Adrenal gland (tissue), 5 donors: ENCODE data around the gene GAL.

Source experiments
- CTCF ChIP-seq, 6 experiments: fragments of 450-650 bp in 4 of 6; fragments of 200-600 bp in 2 of 6; sonication (generic) in 1 of 6; IDR thresholded peaks; 1 replicate in 5 of 6; 2 replicates in 1 of 6; pipeline versions ENCODE4 v1.5.1 to v1.8.0; 2016 to 2021; ENCODE audit warnings: antibody characterized with exemption in 6 of 6, mild to moderate bottlenecking in 2 of 6, moderate library complexity in 1 of 6
- POLR2A ChIP-seq, 2 donors: fragments of 450-650 bp; IDR thresholded peaks; one replicate each; pipeline ENCODE4 v1.6.1; 2017; ENCODE audit warnings: antibody characterized with exemption in 2 of 2, mild to moderate bottlenecking in 2 of 2, moderate library complexity in 1 of 2
- donor health status: DM: no; HTN: no; CAD: no.

DNA sequence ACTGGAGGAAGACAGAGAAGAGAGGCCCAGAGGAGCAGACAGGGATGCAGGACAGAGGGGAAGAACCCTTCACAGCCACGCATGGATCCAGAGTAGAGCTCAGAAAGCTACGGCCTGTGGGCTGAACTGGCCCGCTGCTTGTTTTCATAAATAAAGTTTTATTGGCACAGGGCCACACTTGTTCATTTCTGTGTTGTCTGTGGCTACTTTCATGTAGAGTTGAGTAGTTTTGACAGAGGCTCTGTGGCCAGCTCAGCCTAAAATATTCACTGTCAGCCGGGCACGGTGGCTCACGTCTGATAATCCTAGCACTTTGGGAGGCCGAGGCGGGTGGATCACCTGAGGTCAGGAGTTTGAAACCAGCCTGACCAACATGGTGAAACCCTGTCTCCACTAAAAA, 26.2 kb upstream of the GAL start:
- no peak for TF ChIP-seq POLR2A (IDR thresholded peaks at IDR 0.05)
- no peak for TF ChIP-seq CTCF (IDR thresholded peaks at IDR 0.05)
